Measurements from ENCODE around the gene ARHGAP4.

Gene ARHGAP4

GRCh38 chrX:153906126-153906917 lies 19.7 kb downstream of the ARHGAP4 start:
- no peak for DNase-seq (ENCODE audit: low read depth)

- no peak for DNase-seq (ENCODE audit: low read depth)
These were observed 20.5 kb downstream of the ARHGAP4 start for GRCh38 chrX:153905481-153906095.

- no peak for DNase-seq (ENCODE audit: low read depth)
These were observed 21.8 kb downstream of the ARHGAP4 start, which contains the start of gene AVPR2 for GRCh38 chrX:153903991-153904957. Gene AVPR2, plus strand, starts transcription at chrX:153904673. Its CDS starts 473 bp downstream, at chrX:153905146.

- DNase-seq (ENCODE audit: low read depth), result no peak
These were observed 22.7 kb downstream of the ARHGAP4 start for GRCh38 chrX:153903238-153903980.

GRCh38 chrX:153902385-153902784 lies 23.7 kb downstream of the ARHGAP4 start:
- DNase-seq (ENCODE audit: low read depth), result no peak

- DNase-seq (ENCODE audit: low read depth), result no peak
These were observed 24.3 kb downstream of the ARHGAP4 start for GRCh38 chrX:153901753-153902140.

- peak; percentile 36 for DNase-seq (ENCODE audit: low read depth)
These were observed 25.0 kb downstream of the ARHGAP4 start for GRCh38 chrX:153900831-153901752.

GRCh38 chrX:153897899-153898298 lies 28.2 kb downstream of the ARHGAP4 start:
- no peak for DNase-seq (ENCODE audit: low read depth)

- DNase-seq (ENCODE audit: low read depth), result no peak
These were observed 36.9 kb downstream of the ARHGAP4 start for GRCh38 chrX:153889123-153889522.

GRCh38 chrX:153888344-153888743 lies 37.7 kb downstream of the ARHGAP4 start:
- no peak for DNase-seq (ENCODE audit: low read depth)

GRCh38 chrX:153887385-153887784 lies 38.7 kb downstream of the ARHGAP4 start:
- DNase-seq (ENCODE audit: low read depth), result no peak

GRCh38 chrX:153886915-153887314 lies 39.1 kb downstream of the ARHGAP4 start:
- DNase-seq (ENCODE audit: low read depth), result no peak

GRCh38 chrX:153885968-153886903 lies 39.8 kb downstream of the ARHGAP4 start, which contains the start of gene L1CAM:
Gene L1CAM, minus strand, starts transcription at chrX:153886173. Its CDS starts 10,337 bp downstream, at chrX:153875836.
- DNase-seq (ENCODE audit: low read depth), result no peak

- no peak for DNase-seq (ENCODE audit: low read depth)
These were observed 40.8 kb downstream of the ARHGAP4 start for GRCh38 chrX:153885208-153885787.

- DNase-seq (ENCODE audit: low read depth), result no peak
These were observed 41.5 kb downstream of the ARHGAP4 start for GRCh38 chrX:153884590-153884989.

GRCh38 chrX:153884136-153884535 lies 41.9 kb downstream of the ARHGAP4 start:
- no peak for DNase-seq (ENCODE audit: low read depth)

- DNase-seq (ENCODE audit: low read depth), result no peak
These were observed 42.8 kb downstream of the ARHGAP4 start for GRCh38 chrX:153883163-153883843.

- DNase-seq (ENCODE audit: low read depth), result no peak
These were observed 43.5 kb downstream of the ARHGAP4 start for GRCh38 chrX:153882557-153882956.

Data from T follicular helper cell (primary cell).